ENCODE data around the gene BSND. TPM values are rescaled to one million over a fixed set of nuclear protein-coding genes. Genes with fewer than 3 reads are reported as not detected.

Gene BSND
- total and polyA plus RNA-seq, 9 of the 15 experiments (the other 6 are each of a cell fraction or from before 2014, with no cell fraction given) = not detected

DNA sequence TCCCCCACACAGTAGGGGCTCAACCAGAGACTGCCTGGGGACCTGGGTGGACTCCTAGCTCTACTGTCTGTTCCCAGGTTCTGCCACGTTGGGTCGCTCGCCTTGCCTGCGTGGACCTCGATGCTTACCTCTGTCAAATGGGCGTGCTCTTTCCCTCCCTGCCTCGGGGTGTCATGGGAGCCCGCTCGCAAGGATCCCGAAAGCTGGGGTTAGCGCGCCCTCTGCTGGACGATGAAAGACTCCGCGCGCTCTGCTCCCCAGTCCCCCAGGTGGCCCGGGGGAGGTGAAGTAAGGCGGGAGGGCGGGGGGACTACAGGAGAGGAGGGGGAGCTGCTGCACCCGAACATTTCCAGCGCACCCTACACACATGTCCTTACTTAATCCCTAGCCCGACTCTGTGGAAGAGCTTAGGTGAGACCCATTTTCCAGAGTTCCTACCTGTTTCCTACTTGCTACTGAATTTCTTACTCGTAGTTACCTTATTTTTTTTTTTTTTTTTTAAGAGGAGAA, 2.3 kb upstream of the BSND start (continued):
- no peak for TF ChIP-seq MYC (IDR thresholded peaks at IDR 0.05; ENCODE audit: low read depth, low read length)
- no peak for TF ChIP-seq MYC (CRISPR knock-in tag; IDR thresholded peaks at IDR 0.05; ENCODE audit: borderline replicate concordance, low read depth)
- no peak for TF ChIP-seq SMAD4 (CRISPR knock-in tag; conservative IDR thresholded peaks at IDR 0.05)
- TF ChIP-seq LCOR (CRISPR knock-in tag; IDR thresholded peaks at IDR 0.05) = peak; percentile 37; the same call in 1 of the 2 replicates
- TF ChIP-seq ZNF79 (CRISPR knock-in tag; IDR thresholded peaks at IDR 0.05; ENCODE audit: low read depth) = no peak
- no peak for TF ChIP-seq RBM17 (IDR thresholded peaks at IDR 0.05; ENCODE audit: borderline replicate concordance, low read depth, low read length)
- TF ChIP-seq, protein P1, sequence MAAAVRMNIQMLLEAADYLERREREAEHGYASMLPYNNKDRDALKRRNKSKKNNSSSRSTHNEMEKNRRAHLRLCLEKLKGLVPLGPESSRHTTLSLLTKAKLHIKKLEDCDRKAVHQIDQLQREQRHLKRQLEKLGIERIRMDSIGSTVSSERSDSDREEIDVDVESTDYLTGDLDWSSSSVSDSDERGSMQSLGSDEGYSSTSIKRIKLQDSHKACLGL (CRISPR knock-in tag; IDR thresholded peaks at IDR 0.05; ENCODE audit: borderline replicate concordance, poor library complexity, severe bottlenecking) = no peak
- 0 out of 2 replicates have a peak, but pooled peaks have one; percentile 14 for TF ChIP-seq HCFC1 (IDR thresholded peaks at IDR 0.05; ENCODE audit: low read depth, low read length)
- TF ChIP-seq, protein P2, sequence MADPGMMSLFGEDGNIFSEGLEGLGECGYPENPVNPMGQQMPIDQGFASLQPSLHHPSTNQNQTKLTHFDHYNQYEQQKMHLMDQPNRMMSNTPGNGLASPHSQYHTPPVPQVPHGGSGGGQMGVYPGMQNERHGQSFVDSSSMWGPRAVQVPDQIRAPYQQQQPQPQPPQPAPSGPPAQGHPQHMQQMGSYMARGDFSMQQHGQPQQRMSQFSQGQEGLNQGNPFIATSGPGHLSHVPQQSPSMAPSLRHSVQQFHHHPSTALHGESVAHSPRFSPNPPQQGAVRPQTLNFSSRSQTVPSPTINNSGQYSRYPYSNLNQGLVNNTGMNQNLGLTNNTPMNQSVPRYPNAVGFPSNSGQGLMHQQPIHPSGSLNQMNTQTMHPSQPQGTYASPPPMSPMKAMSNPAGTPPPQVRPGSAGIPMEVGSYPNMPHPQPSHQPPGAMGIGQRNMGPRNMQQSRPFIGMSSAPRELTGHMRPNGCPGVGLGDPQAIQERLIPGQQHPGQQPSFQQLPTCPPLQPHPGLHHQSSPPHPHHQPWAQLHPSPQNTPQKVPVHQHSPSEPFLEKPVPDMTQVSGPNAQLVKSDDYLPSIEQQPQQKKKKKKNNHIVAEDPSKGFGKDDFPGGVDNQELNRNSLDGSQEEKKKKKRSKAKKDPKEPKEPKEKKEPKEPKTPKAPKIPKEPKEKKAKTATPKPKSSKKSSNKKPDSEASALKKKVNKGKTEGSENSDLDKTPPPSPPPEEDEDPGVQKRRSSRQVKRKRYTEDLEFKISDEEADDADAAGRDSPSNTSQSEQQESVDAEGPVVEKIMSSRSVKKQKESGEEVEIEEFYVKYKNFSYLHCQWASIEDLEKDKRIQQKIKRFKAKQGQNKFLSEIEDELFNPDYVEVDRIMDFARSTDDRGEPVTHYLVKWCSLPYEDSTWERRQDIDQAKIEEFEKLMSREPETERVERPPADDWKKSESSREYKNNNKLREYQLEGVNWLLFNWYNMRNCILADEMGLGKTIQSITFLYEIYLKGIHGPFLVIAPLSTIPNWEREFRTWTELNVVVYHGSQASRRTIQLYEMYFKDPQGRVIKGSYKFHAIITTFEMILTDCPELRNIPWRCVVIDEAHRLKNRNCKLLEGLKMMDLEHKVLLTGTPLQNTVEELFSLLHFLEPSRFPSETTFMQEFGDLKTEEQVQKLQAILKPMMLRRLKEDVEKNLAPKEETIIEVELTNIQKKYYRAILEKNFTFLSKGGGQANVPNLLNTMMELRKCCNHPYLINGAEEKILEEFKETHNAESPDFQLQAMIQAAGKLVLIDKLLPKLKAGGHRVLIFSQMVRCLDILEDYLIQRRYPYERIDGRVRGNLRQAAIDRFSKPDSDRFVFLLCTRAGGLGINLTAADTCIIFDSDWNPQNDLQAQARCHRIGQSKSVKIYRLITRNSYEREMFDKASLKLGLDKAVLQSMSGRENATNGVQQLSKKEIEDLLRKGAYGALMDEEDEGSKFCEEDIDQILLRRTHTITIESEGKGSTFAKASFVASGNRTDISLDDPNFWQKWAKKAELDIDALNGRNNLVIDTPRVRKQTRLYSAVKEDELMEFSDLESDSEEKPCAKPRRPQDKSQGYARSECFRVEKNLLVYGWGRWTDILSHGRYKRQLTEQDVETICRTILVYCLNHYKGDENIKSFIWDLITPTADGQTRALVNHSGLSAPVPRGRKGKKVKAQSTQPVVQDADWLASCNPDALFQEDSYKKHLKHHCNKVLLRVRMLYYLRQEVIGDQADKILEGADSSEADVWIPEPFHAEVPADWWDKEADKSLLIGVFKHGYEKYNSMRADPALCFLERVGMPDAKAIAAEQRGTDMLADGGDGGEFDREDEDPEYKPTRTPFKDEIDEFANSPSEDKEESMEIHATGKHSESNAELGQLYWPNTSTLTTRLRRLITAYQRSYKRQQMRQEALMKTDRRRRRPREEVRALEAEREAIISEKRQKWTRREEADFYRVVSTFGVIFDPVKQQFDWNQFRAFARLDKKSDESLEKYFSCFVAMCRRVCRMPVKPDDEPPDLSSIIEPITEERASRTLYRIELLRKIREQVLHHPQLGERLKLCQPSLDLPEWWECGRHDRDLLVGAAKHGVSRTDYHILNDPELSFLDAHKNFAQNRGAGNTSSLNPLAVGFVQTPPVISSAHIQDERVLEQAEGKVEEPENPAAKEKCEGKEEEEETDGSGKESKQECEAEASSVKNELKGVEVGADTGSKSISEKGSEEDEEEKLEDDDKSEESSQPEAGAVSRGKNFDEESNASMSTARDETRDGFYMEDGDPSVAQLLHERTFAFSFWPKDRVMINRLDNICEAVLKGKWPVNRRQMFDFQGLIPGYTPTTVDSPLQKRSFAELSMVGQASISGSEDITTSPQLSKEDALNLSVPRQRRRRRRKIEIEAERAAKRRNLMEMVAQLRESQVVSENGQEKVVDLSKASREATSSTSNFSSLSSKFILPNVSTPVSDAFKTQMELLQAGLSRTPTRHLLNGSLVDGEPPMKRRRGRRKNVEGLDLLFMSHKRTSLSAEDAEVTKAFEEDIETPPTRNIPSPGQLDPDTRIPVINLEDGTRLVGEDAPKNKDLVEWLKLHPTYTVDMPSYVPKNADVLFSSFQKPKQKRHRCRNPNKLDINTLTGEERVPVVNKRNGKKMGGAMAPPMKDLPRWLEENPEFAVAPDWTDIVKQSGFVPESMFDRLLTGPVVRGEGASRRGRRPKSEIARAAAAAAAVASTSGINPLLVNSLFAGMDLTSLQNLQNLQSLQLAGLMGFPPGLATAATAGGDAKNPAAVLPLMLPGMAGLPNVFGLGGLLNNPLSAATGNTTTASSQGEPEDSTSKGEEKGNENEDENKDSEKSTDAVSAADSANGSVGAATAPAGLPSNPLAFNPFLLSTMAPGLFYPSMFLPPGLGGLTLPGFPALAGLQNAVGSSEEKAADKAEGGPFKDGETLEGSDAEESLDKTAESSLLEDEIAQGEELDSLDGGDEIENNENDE (IDR thresholded peaks at IDR 0.05; ENCODE audit: low read depth, low read length) = no peak
- no peak for TF ChIP-seq ETV6 (IDR thresholded peaks at IDR 0.05; ENCODE audit: borderline replicate concordance in 1 of 2, low read depth in 2 of 2, low read length in 1 of 2)
- TF ChIP-seq ETV6 (CRISPR knock-in tag; IDR thresholded peaks at IDR 0.05; ENCODE audit: borderline replicate concordance) = no peak
- TF ChIP-seq MTA2 (IDR thresholded peaks at IDR 0.05; ENCODE audit: low read depth) = no peak
- TF ChIP-seq MXI1 (IDR thresholded peaks at IDR 0.05; ENCODE audit: low read depth, low read length) = no peak
- TF ChIP-seq CHD4 (IDR thresholded peaks at IDR 0.05; ENCODE audit: insufficient read depth, insufficient replicate concordance, low read depth, low read length, poor library complexity, severe bottlenecking) = no peak
- TF ChIP-seq ZNF24 (IDR thresholded peaks at IDR 0.05) = no peak
- TF ChIP-seq ZFPM2 (CRISPR knock-in tag; IDR thresholded peaks at IDR 0.05) = no peak
